Vagina (tissue), 2 donors: Measurements from ENCODE around the gene STXBP6. TPM values are rescaled to one million over a fixed set of nuclear protein-coding genes. Genes with fewer than 3 reads are reported as not detected.

Experiments used
- DNase-seq, 2 donors: peaks; one replicate each; pipeline ENCODE4 v3.0.0-alpha.2; 2017; ENCODE audit errors: extremely low spot score in 2 of 2
- H3K27ac ChIP-seq: fragments of 200-600 bp; sonication (generic); one replicate; pipeline ENCODE4 v1.5.1; 2019
- H3K27me3 ChIP-seq: fragments of 200-600 bp; sonication (generic); one replicate; pipeline ENCODE4 v1.5.1; 2019
- H3K36me3 ChIP-seq, 2 donors: fragments of 200-600 bp; sonication (generic); one replicate each; pipeline ENCODE4 v1.5.1; 2017 to 2019
- H3K4me1 ChIP-seq: fragments of 200-600 bp; sonication (generic); one replicate; pipeline ENCODE4 v1.5.1; 2019
- H3K4me3 ChIP-seq, 2 donors: fragments of 200-600 bp; sonication (generic); 1 replicate in 1 of 2; 2 replicates in 1 of 2; pipeline ENCODE4 v1.5.1; 2016 to 2019
- H3K9me3 ChIP-seq: fragments of 200-600 bp; sonication (generic); one replicate; pipeline ENCODE4 v1.5.1; 2019
- POLR2A ChIP-seq, 2 donors: fragments of 450-650 bp; IDR thresholded peaks; one replicate each; pipeline ENCODE4 v1.6.1; 2017; ENCODE audit warnings: antibody characterized with exemption in 2 of 2, mild to moderate bottlenecking in 2 of 2, moderate library complexity in 2 of 2
- POLR2AphosphoS5 ChIP-seq, 2 donors: sonication (generic); formaldehyde crosslinking; IDR thresholded peaks; one replicate each; pipeline ENCODE4 v1.9.0; 2017; ENCODE audit warnings: antibody characterized with exemption in 2 of 2, mild to moderate bottlenecking in 2 of 2, low read depth in 1 of 2; ENCODE audit not compliant: insufficient read depth in 1 of 2
- intact Hi-C: fragments of 100-400 bp; cut with DNase I; formaldehyde crosslinking; loops from one replicate; pipeline ENCODE4 v1.15.1; 2023
- total RNA-seq: library from RNA; depleted of rRNA; stranded (reverse); fragments of >200 nt; gene quantifications from one replicate; pipeline ENCODE4 v1.2.3, GENCODE V29; 2016
- TF ChIP-seq, protein P1 (sequence below), 3 experiments: fragments of 450-650 bp in 2 of 3; fragments of 200-600 bp in 1 of 3; sonication (generic) in 1 of 3; IDR thresholded peaks; one replicate each; pipeline ENCODE4 v1.5.1; 2017 to 2019; ENCODE audit warnings: antibody characterized with exemption in 3 of 3, mild to moderate bottlenecking in 2 of 3, moderate library complexity in 2 of 3

The STXBP6 gene
- total RNA-seq, 1 donor from 2014 or later = 4.4 TPM

DNA sequence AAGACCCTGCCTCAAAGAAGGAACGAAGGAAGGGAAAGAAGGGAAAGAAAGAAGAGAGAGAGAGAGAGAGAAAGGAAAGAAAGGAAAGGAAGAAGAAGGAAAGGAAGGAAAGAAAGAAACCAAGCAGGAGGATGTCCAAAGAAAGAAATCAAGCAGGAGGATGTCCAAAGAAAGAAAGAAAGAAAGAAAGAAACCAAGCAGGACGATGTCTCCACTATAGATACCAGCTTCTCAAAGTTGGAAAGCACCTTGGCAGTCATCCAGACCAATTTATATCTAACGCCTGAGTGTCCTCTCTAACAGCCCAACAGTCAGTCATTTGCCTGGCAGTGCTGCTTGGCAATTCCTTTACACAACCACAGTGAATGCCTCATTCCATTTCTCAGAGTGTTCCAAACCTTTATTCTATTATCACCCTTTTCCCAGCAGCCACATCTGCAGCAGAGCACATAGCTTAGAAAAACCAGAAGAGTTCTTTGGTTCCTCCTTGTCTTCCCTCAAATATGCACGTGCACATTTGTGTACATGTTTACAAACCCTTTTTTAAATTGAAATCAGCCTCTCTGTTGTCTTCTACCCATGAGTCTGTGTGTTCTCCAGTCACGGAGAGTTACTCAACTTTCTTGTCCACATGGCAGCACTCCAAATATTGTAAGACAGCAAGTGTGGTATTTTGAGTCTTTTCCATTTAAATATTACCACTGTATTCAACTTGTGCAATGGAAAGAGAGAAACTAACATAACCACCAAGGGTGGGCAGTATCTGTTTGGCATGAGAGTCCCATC, 138.4 kb downstream of the STXBP6 start:
- H3K27me3 ChIP-seq = no peaks in the 10 kb centered on the region
- H3K4me1 ChIP-seq = peaks cover 13% of the 10 kb centered on the region
- no peaks in the 10 kb centered on the region for H3K36me3 ChIP-seq
- TF ChIP-seq POLR2AphosphoS5 (IDR thresholded peaks at IDR 0.05; ENCODE audit: insufficient read depth in 1 of 2, low read depth in 1 of 2) (no peak), POLR2A (IDR thresholded peaks at IDR 0.05) (no peak)
- TF ChIP-seq, protein P1, sequence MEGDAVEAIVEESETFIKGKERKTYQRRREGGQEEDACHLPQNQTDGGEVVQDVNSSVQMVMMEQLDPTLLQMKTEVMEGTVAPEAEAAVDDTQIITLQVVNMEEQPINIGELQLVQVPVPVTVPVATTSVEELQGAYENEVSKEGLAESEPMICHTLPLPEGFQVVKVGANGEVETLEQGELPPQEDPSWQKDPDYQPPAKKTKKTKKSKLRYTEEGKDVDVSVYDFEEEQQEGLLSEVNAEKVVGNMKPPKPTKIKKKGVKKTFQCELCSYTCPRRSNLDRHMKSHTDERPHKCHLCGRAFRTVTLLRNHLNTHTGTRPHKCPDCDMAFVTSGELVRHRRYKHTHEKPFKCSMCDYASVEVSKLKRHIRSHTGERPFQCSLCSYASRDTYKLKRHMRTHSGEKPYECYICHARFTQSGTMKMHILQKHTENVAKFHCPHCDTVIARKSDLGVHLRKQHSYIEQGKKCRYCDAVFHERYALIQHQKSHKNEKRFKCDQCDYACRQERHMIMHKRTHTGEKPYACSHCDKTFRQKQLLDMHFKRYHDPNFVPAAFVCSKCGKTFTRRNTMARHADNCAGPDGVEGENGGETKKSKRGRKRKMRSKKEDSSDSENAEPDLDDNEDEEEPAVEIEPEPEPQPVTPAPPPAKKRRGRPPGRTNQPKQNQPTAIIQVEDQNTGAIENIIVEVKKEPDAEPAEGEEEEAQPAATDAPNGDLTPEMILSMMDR (IDR thresholded peaks at IDR 0.05) = no peak
- H3K27ac ChIP-seq = no peak overlapping the region
- H3K4me3 ChIP-seq = no peak overlapping the region
- no peaks in the 10 kb centered on the region for H3K9me3 ChIP-seq
- intact Hi-C loops = no loop called here
- DNase-seq = no peak

DNA sequence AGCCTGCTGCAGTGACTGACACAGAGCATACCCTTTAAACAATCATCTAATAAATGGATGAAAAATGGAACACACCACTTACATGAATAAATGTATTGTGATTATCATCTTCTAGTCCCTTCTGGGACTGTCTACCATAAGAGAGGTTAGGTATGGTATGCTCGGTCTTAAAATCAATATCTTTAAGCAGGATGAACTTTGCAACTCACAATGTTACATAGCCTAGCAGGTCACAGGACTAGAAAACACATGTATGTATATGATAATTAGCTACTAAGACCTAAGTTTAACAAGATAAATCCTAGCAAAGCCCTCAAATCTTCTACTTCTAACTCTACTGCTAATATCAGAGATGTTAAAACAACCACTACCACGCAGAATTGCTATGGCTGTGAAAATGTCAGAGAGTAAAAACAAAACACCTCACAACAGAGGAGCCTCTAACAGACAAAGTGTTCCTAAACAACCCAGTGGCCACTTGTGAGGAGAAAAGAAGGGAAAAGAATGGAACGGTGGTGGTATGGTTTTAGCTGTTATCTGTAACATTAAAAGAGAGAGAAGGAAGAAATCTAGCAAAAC, 139.4 kb downstream of the STXBP6 start:
- DNase-seq = no peak
- Histone ChIP-seq H3K4me3 (no peak overlapping the region), H3K4me1 (peaks cover 13% of the 10 kb centered on the region), H3K9me3 (no peaks in the 10 kb centered on the region), H3K27ac (no peak overlapping the region), H3K36me3 (no peaks in the 10 kb centered on the region), H3K27me3 (no peaks in the 10 kb centered on the region)
- intact Hi-C loops = no loop called here
- TF ChIP-seq POLR2A (IDR thresholded peaks at IDR 0.05) = no peak
- TF ChIP-seq, protein P1 (IDR thresholded peaks at IDR 0.05) = no peak

DNA sequence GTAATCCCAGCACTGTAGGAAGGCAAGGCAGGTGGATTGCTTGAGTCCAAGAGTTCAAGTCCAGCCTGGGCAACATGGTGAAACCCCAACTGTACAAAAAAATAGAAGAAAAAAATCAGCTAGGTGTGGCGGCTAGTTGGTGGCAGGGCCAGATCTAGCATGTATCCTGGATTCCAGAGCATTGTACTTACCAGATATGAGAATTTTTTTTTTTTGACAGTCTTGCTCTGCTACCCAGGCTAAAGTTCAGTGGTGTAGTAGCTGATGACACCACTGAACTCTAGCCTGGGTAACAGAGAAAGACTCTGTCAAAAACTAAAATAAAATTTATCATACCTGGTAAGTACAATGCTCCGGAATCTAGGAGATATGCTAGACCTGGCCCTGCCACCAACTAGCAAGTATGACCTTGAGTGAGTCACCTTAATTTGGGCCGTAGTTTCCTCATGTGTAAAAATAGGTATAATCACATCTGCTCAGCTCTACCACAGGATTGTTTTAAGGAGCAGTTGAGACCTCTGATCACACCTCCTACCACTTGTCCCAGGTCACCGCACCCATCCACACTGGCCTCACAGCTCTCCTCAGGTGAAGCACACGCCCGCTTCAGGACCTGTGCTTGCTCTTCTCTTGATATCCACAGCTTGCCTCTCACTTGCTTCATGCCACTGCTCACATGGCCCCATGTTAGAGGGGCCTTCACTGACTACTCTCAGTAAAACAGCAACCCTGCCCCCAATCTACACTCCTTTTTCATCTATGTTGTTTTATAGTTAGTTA, 140.2 kb downstream of the STXBP6 start:
- no peak for TF ChIP-seq POLR2A (IDR thresholded peaks at IDR 0.05)
- TF ChIP-seq POLR2AphosphoS5 (IDR thresholded peaks at IDR 0.05; ENCODE audit: insufficient read depth in 1 of 2, low read depth in 1 of 2) = no peak
- TF ChIP-seq, protein P1 (IDR thresholded peaks at IDR 0.05) = no peak
- no peaks in the 10 kb centered on the region for H3K9me3 ChIP-seq
- H3K27ac ChIP-seq = no peak overlapping the region
- H3K4me3 ChIP-seq = no peak overlapping the region
- peaks cover 13% of the 10 kb centered on the region for H3K4me1 ChIP-seq
- no peaks in the 10 kb centered on the region for H3K36me3 ChIP-seq
- intact Hi-C loops = no loop called here
- DNase-seq = no peak
- H3K27me3 ChIP-seq = no peaks in the 10 kb centered on the region

DNA sequence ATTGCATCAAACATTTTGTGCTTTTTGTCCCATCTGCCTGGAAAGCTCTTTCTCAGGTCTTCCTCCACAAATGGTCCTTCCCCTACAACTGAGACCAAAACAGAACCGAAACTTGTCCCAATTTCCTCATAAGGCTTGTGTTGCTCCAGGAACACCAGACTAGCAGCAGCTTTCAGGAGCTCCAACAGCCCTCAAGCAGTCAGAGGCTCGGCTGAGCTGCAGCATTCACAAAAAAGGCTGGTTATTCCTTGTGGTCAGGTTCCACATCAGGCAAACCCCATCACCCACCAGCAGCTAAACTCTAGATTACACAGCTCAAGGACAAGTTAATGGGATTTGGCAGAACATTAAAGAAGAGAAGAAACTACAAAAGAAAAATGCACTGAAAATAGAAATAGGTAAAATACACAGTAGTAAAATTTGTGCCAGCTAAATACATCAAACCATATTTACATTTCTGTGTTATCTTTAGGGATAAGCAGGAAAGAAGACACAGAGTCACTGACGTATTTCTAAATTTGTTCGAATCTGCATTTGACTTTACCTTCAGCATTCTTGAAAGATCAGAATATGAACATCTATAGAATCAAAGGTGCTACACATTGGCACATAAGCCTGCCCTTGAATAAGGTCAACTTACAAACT, 141.2 kb downstream of the STXBP6 start:
- Histone ChIP-seq H3K36me3 (no peaks in the 10 kb centered on the region), H3K27ac (no peak overlapping the region), H3K27me3 (no peaks in the 10 kb centered on the region), H3K4me3 (no peak overlapping the region), H3K9me3 (no peaks in the 10 kb centered on the region), H3K4me1 (peaks cover 13% of the 10 kb centered on the region)
- no peak for DNase-seq
- intact Hi-C loops = no loop called here
- TF ChIP-seq POLR2AphosphoS5 (IDR thresholded peaks at IDR 0.05; ENCODE audit: insufficient read depth in 1 of 2, low read depth in 1 of 2) = no peak
- TF ChIP-seq, protein P1 (IDR thresholded peaks at IDR 0.05) = no peak
- TF ChIP-seq POLR2A (IDR thresholded peaks at IDR 0.05) = no peak
